ENCODE measurements around the gene PISD.

GRCh38 chr22:31659246-31659645 lies 2.8 kb downstream of the PISD start:
- no peak for TF ChIP-seq CTCF (conservative IDR thresholded peaks at IDR 0.05 in 1 of 2, IDR thresholded peaks at IDR 0.05 in 1 of 2; ENCODE audit: low read depth in 1 of 2, low read length in 2 of 2)
- TF ChIP-seq EZH2 (IDR thresholded peaks at IDR 0.05; ENCODE audit: low read length, missing control alignments): no peak
